ENCODE data around the gene ALKBH1. TPM values are rescaled to one million over a fixed set of nuclear protein-coding genes. Genes with fewer than 3 reads are reported as not detected.
A peak's percentile ranks its signal among the peaks of the same experiment; 100 is the strongest.
"Not testable (repeated sequence)": the region's sequence is repeated elsewhere in the genome, so short reads cannot be mapped to it uniquely, and the experiment has no call there.

Gene ALKBH1, protein sequence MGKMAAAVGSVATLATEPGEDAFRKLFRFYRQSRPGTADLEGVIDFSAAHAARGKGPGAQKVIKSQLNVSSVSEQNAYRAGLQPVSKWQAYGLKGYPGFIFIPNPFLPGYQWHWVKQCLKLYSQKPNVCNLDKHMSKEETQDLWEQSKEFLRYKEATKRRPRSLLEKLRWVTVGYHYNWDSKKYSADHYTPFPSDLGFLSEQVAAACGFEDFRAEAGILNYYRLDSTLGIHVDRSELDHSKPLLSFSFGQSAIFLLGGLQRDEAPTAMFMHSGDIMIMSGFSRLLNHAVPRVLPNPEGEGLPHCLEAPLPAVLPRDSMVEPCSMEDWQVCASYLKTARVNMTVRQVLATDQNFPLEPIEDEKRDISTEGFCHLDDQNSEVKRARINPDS
- total RNA-seq (10 to 100 TPM in 2 of 4 donors, 1 to 10 TPM in 2; 7.7 to 14.9 (median 10.4) TPM), polyA plus RNA-seq (10 to 100 TPM in 1 of 3 donors, 1 to 10 TPM in 2; 8.7 to 17.6 (median 9.8) TPM)
- long read RNA-seq, donor 1, partial matches to known transcripts, result 0 of 5 reads
- long read RNA-seq, donor 1, other reads (novel, unspliced or antisense), result 1 of 5 reads
- long read RNA-seq, donor 2, transcript ALKBH1-201 (6 exons, 2,594 nt), result major isoform, 9 of 13 reads
- long read RNA-seq, donor 2, partial matches to known transcripts, result 1 of 13 reads
- long read RNA-seq, donor 2, other reads (novel, unspliced or antisense), result 1 of 13 reads

DNA sequence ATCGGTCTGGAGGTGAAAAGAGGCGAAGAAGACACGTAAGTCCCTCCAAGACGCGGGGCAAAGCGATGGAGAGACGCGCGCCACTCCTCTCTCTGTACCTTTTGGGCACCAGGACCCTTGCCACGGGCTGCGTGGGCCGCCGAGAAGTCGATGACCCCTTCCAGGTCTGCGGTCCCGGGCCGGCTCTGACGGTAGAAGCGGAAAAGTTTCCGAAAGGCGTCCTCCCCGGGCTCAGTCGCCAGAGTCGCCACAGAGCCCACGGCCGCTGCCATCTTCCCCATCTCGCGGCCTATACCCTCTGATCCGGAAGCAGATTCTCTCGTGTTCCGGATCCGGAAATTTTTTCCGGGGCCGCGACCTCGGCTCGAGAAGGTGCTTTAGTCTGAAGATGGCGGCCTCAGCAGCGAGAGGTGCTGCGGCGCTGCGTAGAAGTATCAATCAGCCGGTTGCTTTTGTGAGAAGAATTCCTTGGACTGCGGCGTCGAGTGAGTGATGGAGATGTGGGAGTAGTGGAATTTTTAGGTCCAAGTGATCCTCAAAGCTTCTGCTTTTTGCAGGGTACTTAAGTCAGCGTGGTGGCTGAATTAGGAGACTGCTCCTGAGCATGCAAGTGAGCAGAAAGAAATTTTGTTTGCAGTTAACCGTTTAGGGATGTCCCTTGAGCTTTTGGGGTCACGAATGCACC lies at the start of gene ALKBH1, which contains the start of gene SLIRP:
TSS of gene ALKBH1 (minus strand) at position 300 of the 685 bp plus-strand sequence. CDS start at position 281, 19 bp downstream.
TSS of gene SLIRP (plus strand) at position 380 of the 685 bp plus-strand sequence. CDS start at position 389, 9 bp downstream.
- Histone ChIP-seq H3K27ac (peak within 1 kb of the TSS; percentile 74), H3K36me3 (ENCODE audit: insufficient read depth in 1 of 2, low read depth in 1 of 2) (peaks cover 7 to 52% of the 10 kb centered on the region in 2 donors), H3K27me3 (ENCODE audit: insufficient read depth in 3 of 3, low read length in 2 of 3) (no peaks in the 10 kb centered on the region), H3K4me3 (peak within 1 kb of the TSS; percentile 98), H3K4me1 (peaks cover 25% of the 10 kb centered on the region), H3K9me3 (no peaks in the 10 kb centered on the region)
- peak; percentile 86 to 91 for DNase-seq
- intact Hi-C loops (cut with DNase I), result loop anchor here (5.0 kb wide), 3 partner anchors 49 to 251 kb away; partner anchors contain the start of genes AHSA1 (in 2 of the 2) and VIPAS39 (in 2 of the 2)
- TF ChIP-seq, protein P1, sequence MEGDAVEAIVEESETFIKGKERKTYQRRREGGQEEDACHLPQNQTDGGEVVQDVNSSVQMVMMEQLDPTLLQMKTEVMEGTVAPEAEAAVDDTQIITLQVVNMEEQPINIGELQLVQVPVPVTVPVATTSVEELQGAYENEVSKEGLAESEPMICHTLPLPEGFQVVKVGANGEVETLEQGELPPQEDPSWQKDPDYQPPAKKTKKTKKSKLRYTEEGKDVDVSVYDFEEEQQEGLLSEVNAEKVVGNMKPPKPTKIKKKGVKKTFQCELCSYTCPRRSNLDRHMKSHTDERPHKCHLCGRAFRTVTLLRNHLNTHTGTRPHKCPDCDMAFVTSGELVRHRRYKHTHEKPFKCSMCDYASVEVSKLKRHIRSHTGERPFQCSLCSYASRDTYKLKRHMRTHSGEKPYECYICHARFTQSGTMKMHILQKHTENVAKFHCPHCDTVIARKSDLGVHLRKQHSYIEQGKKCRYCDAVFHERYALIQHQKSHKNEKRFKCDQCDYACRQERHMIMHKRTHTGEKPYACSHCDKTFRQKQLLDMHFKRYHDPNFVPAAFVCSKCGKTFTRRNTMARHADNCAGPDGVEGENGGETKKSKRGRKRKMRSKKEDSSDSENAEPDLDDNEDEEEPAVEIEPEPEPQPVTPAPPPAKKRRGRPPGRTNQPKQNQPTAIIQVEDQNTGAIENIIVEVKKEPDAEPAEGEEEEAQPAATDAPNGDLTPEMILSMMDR (IDR thresholded peaks at IDR 0.05), result no peak
- peak; percentile 97 to 99 (median 98) for ATAC-seq
- 0% methylated on average over 49 of the region's 49 CpGs for WGBS, 3 donors

DNA sequence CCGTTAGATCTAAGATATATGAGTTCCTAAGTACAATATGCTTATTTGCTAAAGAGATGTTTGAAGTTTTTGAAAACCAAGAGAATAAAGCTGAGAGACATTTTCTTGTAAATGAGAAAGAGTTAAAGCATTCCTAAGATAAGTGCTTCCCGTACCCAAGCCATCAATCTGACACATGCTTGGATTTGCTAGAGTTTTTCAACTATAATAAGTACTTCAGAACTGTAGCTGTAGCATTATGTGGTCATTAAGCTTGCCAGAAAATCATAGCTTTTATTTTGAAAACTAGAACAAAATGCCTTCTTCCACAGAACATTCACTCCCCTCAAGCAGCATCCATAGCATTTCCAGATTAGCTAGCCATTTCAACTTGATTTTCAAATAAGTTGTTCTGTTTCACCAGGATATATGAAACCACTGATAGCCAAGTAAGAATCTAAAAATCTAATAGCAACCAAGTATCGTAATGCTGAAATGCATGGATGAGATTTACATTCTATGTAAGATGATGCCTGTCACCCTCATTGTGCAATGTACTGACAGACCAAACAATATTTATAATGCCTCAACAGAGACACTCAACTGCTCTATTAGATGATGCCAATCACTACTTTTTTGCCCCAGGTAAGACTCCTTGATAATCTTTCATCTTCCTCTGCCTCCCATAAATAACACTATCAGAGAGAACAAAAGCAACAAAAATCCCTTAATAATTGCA lies 45.1 kb upstream of the ALKBH1 start:
- intact Hi-C loops (cut with DNase I), result no loop called here
- no peak for DNase-seq
- Histone ChIP-seq H3K4me1 (peaks cover 16% of the 10 kb centered on the region), H3K36me3 (ENCODE audit: insufficient read depth in 1 of 2, low read depth in 1 of 2) (peaks cover 12 to 79% of the 10 kb centered on the region in 2 donors), H3K4me3 (no peak overlapping the region), H3K9me3 (no peaks in the 10 kb centered on the region), H3K27me3 (ENCODE audit: insufficient read depth in 3 of 3, low read length in 2 of 3) (no peaks in the 10 kb centered on the region), H3K27ac (no peak overlapping the region)
- WGBS, 3 donors, result 30 to 61% (median 57%) methylated on average over 3 of the region's 3 CpGs
- no peak for ATAC-seq
- TF ChIP-seq, protein P1 (IDR thresholded peaks at IDR 0.05), result no peak

DNA sequence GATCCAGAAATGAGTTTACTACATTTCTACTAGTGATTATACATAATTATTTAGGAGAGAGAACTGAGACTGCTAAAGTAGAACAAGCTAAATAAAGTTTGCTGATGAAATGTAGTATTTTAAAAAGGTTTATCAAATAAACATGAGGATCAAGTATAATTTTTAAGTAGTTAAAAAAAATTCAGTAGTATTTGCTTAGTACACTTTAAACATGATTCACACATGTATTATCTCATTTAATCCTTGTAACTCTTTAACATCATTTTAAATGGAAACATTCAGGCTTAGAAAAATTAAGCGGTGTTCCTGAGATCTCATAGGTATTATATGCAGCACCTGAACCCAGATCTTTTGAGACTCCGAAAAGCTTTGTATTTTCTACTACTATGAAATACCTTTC lies 44.4 kb upstream of the ALKBH1 start:
- DNase-seq, result no peak
- ATAC-seq, result no peak
- intact Hi-C loops (cut with DNase I), result no loop called here

DNA sequence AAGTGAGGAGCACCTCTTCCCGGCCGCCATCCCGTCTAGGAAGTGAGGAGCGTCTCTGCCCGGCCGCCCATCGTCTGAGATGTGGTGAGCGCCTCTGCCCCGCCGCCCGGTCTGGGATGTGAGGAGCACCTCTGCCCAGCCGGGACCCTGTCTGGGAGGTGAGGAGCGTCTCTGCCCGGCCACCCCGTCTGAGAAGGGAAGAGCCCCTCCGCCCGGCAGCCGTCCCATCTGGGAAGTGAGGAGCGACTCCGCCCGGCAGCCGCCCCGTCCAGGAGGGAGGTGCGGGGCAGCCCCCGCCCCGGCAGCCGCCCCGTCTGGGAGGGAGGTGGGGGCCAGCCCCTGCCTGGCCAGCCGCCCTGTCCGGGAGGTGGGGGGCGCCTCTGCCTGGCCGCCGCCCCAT lies 39.6 kb upstream of the ALKBH1 start:
- DNase-seq; ATAC-seq; intact Hi-C loops (cut with DNase I); H3K27me3 ChIP-seq (ENCODE audit: insufficient read depth in 3 of 3, low read length in 2 of 3); H3K4me1 ChIP-seq; H3K4me3 ChIP-seq; H3K27ac ChIP-seq; H3K9me3 ChIP-seq: not testable (repeated sequence)
- peaks cover 9 to 82% of the 10 kb centered on the region in 2 donors for H3K36me3 ChIP-seq (ENCODE audit: insufficient read depth in 1 of 2, low read depth in 1 of 2)
- WGBS, 3 donors, result 91 to 96% (median 92%) methylated on average over 26 to 33 of the region's 33 CpGs

More for the DNA sequence above, 44.4 kb upstream of the ALKBH1 start:
- H3K27ac ChIP-seq, result no peak overlapping the region
- no peak overlapping the region for H3K4me3 ChIP-seq
- peaks cover 15% of the 10 kb centered on the region for H3K4me1 ChIP-seq
- H3K9me3 ChIP-seq, result no peaks in the 10 kb centered on the region
- peaks cover 12 to 83% of the 10 kb centered on the region in 2 donors for H3K36me3 ChIP-seq (ENCODE audit: insufficient read depth in 1 of 2, low read depth in 1 of 2)
- H3K27me3 ChIP-seq (ENCODE audit: insufficient read depth in 3 of 3, low read length in 2 of 3), result no peaks in the 10 kb centered on the region
- TF ChIP-seq, protein P1 (IDR thresholded peaks at IDR 0.05), result no peak
- 95 to 100% (median 98%) methylated on average over 2 of the region's 2 CpGs for WGBS, 3 donors
